NCI-H1930 (cell line): ENCODE measurements around the gene SLC19A3.
A peak's percentile ranks its signal among the peaks of the same experiment; 100 is the strongest.
"Not testable (repeated sequence)": the region's sequence is repeated elsewhere in the genome, so short reads cannot be mapped to it uniquely, and the experiment has no call there.

ENCODE experiments used
- DNase-seq, 2 experiments: peaks; one replicate each; lab custom pipeline; 2025; lab: John Stamatoyannopoulos, UW

The SLC19A3 gene

DNA sequence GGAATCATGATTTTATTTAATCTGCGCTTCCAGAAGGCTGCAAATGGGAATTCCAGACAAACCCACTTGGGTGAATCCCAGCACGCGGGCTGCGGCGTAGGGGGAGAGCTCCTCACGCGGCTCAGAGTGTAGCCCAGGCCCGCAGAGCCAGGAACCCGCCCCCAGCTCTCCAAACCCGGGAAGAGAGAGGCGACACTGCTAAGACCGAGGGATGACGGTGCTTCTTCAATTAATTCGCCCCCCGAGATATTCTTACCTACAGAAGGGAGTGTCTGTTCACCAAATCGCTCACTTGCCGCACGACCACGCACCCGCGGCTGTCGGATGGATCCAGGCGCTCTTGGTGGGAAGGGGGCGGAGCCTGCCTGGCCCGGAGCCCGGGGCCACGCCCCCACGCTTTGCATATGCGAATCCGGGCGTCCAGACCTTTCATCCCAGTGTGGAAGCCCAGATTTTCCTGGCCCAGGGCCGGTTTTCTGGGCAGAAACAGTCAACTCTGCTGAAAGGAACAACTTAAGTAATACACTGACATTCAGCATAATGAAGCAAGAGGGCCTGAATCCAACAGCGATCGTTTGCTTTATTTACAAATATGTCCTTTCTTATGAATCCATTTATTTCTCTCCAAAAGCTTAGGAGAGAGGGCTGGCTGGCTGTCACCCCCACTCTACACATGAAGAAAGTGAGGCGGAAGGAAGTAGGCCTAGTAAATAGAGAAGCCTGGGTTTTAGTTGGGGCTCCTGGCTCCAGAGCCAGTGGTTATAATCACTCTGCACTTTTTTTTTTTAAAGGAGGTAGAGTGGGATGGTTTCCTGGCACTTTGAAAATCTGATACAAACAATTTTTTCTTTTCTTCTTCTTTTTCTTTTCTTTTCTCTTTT, at the start of gene SLC19A3:
Gene SLC19A3 (minus strand): TSS at position 342 of the 881 bp plus-strand sequence. CDS start 15,710 bp downstream, outside the sequence.
- peak in 1 of 2 experiments; percentile 34 for DNase-seq

GRCh38 chr2:227766373-227766883, 48.6 kb upstream of the SLC19A3 start:
- DNase-seq, result peak; percentile 34 to 60

DNA sequence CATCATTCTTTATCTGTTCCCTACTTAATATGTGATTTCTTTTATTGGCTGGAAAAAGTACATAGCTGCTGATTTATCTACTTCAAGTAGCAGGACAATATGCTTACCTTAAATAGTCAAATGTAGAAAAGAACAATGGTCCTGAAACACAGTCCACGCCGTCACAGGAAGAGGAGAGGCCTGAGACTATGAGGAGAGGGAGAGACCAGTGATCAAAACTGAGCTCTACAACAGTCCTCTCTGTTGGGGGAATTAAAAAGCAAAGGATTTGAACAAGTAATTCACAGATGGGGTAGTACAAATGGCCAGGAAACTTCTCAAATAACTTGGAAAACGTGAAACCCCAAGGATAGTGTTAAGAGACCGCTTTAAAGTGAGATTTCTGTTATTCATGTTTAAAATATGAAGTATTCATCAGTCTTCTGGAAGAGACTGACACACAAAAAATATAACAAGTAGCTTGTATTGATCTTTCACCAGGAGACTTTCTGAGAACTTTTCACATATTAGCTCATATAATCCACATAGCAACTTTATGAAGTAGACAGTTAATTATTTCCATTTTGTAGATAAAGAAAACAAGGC, 48.1 kb upstream of the SLC19A3 start:
- DNase-seq, result no peak

DNA sequence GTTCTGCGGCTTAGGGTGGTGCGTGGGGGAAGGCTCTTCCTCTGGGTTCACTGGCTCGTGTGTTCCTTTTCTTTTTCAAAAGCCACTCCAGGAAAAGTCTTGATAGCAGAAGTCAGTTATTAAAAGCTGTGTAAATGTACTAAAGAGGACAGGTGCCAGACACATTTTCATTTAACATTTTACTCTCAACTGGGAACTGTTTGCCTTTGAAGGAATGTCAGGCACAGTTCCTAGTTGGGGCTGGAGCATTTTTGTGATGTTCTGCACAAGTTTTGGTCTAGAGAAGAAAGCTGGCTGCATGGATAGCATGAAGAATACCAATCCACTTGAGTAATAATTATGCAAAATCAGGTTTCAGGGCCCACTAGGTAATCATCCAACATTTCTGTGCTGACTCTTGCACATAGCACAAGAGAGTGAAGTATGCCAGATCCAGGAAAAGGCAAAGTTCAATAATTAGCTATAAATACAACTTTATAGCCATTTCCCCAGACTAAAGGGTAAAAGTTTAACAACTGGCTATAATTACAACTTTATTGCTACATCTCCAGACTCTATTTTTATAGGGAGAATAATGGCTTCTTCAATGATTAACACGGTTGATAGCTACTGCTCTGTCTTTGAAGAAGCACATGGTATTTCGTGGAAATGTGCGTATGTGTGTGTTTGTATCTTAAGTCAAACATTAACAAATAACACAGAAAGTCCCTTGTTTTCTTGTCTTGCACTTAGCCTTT, 44.1 kb upstream of the SLC19A3 start:
- DNase-seq, result no peak

DNA sequence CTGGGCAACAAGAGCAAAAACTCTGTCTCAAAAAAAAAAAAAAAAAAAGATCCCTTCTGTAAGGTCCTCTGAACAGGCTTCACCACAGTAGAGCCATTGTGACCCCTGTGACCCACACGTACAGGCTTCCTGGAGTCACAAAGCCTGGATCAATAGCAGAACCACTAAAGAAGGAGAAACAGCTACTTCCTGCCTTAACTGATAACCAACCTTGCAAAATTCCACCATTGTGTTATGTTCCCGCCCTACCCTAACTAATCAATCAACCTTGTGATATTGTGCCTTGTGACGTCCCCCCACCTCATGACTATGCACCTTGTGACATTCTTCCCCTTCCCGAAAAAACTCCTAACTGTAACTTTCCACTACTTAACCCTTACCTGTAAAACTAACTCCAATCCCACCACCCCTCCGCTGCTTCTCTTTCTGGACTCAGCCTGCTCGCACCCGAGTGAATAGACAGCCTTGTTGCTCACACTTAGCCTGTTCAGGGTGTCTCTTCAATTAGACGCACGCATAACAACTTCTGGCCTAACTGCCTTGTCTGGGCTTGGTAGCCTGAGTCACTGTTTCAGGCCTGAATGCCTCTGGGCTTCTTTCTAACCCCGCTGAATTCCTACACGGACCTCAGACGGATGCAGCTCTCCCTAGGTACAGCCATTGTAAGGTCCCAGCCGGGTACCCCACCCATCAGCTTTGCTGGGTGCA, 41.7 kb upstream of the SLC19A3 start:
- DNase-seq, result no peak

- not testable (repeated sequence) for DNase-seq
These were observed 38.4 kb upstream of the SLC19A3 start for GRCh38 chr2:227756261-227756660.

DNA sequence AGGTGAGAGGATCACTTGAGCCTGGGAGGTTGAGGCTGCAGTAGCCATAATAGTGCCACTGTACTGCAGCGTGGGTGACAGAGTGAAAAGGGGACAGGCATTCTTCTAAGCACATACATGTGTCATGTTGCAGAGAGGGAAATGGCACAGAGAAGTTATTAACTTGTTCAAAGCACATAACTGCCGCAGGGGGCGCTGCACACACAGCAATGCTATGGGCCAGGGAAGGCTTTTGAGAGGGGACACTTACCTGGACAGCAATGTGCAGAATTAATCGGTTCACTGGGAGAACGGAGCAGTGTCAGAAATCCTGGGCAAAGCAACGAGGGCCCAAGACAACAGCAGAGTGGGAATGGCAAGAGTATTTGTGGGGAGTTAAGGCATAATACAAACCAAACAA, 30.3 kb upstream of the SLC19A3 start:
- DNase-seq, result no peak

GRCh38 chr2:227745594-227745993, 27.8 kb upstream of the SLC19A3 start, which contains the start of gene SCYGR8:
Gene SCYGR8, plus strand, starts transcription at chr2:227745894. Its CDS starts 0 bp downstream, at chr2:227745894.
- DNase-seq, result no peak

GRCh38 chr2:227740705-227741104, 22.9 kb upstream of the SLC19A3 start:
- DNase-seq, result not testable (repeated sequence)

GRCh38 chr2:227739351-227739750, 21.5 kb upstream of the SLC19A3 start:
- no peak for DNase-seq

DNA sequence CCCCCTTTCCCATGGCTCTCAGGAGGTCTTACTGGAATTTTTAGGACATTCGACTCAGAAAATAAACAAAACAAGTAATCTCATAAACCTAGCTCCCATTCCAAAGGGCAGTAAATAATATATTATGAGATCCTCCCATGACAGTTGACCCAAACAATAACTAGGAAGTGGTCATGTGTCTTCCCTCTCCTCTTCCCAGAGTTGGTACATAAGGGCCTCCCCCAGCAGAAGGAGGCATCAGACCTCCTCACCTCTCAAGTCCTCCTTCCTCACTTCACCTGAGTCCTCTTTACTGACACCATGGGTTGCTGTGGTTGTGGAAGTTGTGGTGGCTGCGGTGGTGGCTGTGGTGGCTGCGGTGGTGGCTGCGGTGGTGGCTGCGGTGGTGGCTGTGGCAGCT, 10.2 kb upstream of the SLC19A3 start, which contains the start of gene SCYGR7:
Gene SCYGR7 (plus strand): TSS at position 301 of the 400 bp plus-strand sequence. CDS start 0 bp downstream, at position 301.
- DNase-seq, result no peak

DNA sequence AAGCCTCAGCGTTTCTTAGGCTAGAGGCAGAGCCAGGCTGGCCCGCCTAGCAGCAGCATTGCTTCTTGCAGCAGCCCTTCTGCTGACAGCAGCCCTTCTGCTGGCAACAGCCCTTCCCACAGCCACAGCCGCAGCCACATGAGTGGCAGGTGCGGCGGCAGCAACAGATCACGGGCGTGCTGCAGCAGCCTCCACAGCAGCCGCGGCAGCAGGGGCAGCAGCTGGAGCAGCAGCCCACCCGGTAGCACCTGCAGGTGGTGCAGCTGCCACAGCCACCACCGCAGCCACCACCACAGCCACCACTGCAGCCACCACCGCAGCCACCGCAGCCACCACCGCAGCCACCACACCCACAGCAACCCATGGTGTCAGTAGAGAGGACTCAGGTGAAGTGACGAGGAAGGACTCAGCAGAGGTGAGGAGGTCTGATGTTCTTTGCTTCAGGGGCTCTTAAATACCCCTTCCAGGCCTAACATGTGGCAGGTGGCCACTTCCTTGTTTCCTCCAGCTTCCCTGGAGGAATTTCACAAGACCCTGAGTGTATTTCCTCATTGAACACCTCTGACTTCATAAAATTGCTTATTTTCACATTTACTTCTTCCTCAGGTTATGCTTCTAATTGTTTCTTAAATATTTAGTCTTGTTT, 6.7 kb upstream of the SLC19A3 start, which contains the start of gene SCYGR6:
Gene SCYGR6 (minus strand): TSS at position 364 of the 646 bp plus-strand sequence. CDS start 0 bp downstream, at position 364.
- DNase-seq, result no peak

- DNase-seq, result not testable (repeated sequence)
These were observed 5.0 kb upstream of the SLC19A3 start for GRCh38 chr2:227722821-227723220.

DNA sequence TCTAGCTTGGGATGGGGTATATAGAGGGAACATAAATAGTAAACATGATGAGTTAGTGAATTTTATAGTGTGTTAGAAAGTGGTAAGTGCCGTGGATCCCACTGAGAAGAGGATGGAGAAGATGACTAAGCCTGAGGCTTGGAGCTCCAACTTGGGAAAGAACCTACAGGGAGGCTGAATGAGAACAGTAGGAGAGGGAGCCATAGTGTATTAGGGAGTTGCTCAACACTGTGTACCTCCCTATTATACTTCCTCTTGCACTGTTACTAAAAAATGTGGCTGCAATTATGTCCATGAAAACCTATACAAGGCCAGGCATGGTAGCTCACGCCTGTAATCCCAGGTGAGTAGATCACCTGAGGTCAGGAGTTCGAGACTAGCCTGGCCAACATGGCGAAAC, 2.9 kb upstream of the SLC19A3 start:
- no peak for DNase-seq

GRCh38 chr2:227719641-227720040, 1.8 kb upstream of the SLC19A3 start:
- no peak for DNase-seq

DNA sequence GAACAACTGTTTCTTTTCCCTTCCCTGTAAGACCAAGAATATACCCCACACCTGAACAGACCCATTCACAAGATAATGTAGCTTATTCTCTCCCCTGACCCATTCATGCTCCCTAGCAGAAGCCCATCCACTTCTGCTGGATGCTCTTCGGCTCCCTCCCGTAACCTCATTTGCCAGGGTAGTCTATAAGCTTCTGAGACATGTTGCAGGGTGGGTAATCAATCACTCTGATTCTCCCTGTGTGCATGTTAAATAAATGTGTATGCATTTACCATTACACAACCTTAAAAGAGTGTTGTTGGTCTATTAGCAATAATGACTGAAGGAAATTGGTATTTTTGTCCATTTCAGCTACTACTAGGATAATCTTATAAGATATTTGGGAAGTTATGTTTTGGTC, 1.3 kb downstream of the SLC19A3 start:
- DNase-seq, result no peak

- DNase-seq, result no peak
These were observed 4.5 kb downstream of the SLC19A3 start for GRCh38 chr2:227713291-227713690.

DNA sequence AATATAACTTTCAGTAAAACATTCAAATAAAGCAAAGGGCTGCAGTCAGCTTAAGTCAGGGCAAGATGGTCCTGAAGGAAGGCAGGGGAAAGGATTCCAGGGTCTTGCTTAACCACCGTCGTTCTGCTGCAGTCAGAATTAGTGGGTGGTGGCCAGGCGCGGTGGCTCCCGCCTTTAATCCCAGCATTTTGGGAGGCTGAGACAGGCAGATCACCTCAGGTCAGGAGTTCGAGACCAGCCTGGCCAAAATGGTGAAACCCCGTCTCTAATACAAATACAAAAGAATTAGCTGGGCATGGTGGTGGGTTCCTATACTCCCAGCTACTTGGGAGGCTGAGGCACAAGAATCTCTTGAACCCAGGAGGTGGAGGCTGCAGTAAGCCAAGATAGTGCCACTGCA, 6.8 kb downstream of the SLC19A3 start:
- no peak for DNase-seq

DNA sequence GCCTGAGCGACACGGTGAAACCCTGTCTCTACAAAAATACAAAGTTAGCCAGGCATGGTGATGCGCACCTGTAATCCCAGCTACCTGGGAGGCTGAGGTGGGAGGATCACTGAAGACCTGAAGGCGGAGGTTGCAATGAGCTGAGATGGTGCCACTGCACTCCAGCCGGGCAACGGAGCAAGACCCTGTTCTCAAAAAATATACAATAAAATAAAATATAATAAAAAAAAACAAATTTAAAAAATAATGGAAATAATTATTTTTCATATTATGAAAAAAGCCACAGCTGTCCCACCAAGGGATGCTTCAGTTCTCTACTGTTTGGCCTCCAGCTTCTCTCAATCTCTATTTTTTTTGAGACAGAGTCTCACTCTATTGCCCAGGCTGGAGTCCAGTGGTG, 10.4 kb downstream of the SLC19A3 start:
- DNase-seq, result no peak

- no peak for DNase-seq
These were observed 11.0 kb downstream of the SLC19A3 start for GRCh38 chr2:227706859-227707258.

GRCh38 chr2:227703961-227704360, 13.9 kb downstream of the SLC19A3 start:
- DNase-seq, result no peak
